Fibroblast of lung (primary cell): ENCODE results near the gene RNF186. TPM values are rescaled to one million over a fixed set of nuclear protein-coding genes. Genes with fewer than 3 reads are reported as not detected.
A peak's percentile ranks its signal among the peaks of the same experiment; 100 is the strongest.

Source experiments
- DNase-seq, 2 donors: peaks; one replicate each; pipeline versions ENCODE4 v3.0.0 to v3.0.0-alpha.2; 2010; ENCODE audit warnings: low read depth in 2 of 2
- H2AFZ ChIP-seq: 2 replicates; pipeline ENCODE4 v1.5.1; 2012; ENCODE audit warnings: low read length, control low read depth, inconsistent platforms
- H3K27ac ChIP-seq: 2 replicates; pipeline ENCODE4 v1.5.1; 2011; ENCODE audit warnings: low read length, control low read depth; ENCODE audit not compliant: insufficient read depth
- H3K27me3 ChIP-seq: 2 replicates; pipeline ENCODE4 v1.5.1; 2011; ENCODE audit warnings: mild to moderate bottlenecking, low read length; ENCODE audit not compliant: control insufficient read depth, insufficient read depth
- H3K36me3 ChIP-seq: 2 replicates; pipeline ENCODE4 v1.5.1; 2011; ENCODE audit warnings: low read length; ENCODE audit not compliant: control insufficient read depth, insufficient read depth
- H3K4me1 ChIP-seq: 2 replicates; pipeline ENCODE4 v1.5.1; 2011; ENCODE audit warnings: low read length; ENCODE audit not compliant: control insufficient read depth, insufficient read depth; ENCODE audit errors: extremely low read depth
- H3K4me2 ChIP-seq: 2 replicates; pipeline ENCODE4 v1.5.1; 2011; ENCODE audit warnings: low read length, control low read depth; ENCODE audit not compliant: insufficient read depth; ENCODE audit errors: extremely low read depth
- H3K4me3 ChIP-seq, 4 experiments: fragments of 200-600 bp in 1 of 4; sonication (generic) in 1 of 4; replicated peaks in 1 of 4; 2 replicates each; pipeline ENCODE4 v1.5.1; 2011 to 2016; ENCODE audit warnings: low read length in 4 of 4, low read depth in 3 of 4, mild to moderate bottlenecking in 3 of 4, control low read depth in 2 of 4, inconsistent platforms in 1 of 4, mixed read lengths in 1 of 4; ENCODE audit not compliant: insufficient read depth in 1 of 4; ENCODE audit errors: control extremely low read depth in 1 of 4
- H3K79me2 ChIP-seq: 2 replicates; pipeline ENCODE4 v1.5.1; 2012; ENCODE audit warnings: mild to moderate bottlenecking, low read length, inconsistent platforms; ENCODE audit not compliant: control insufficient read depth, insufficient read depth
- H3K9ac ChIP-seq: 2 replicates; pipeline ENCODE4 v1.5.1; 2011; ENCODE audit warnings: mild to moderate bottlenecking, low read length, control low read depth; ENCODE audit not compliant: insufficient read depth
- H3K9me3 ChIP-seq: 2 replicates; pipeline ENCODE4 v1.5.1; 2012; ENCODE audit warnings: low read depth, low read length; ENCODE audit not compliant: control insufficient read depth, insufficient read depth
- H4K20me1 ChIP-seq: 2 replicates; pipeline ENCODE4 v1.5.1; 2011; ENCODE audit warnings: low read length; ENCODE audit not compliant: control insufficient read depth, insufficient read depth; ENCODE audit errors: extremely low read depth
- EZH2 ChIP-seq: IDR thresholded peaks from 2 replicates; pipeline ENCODE4 v1.5.1; 2012; ENCODE audit warnings: low read length, control low read depth, mild to moderate bottlenecking; ENCODE audit errors: missing control alignments
- polyA plus RNA-seq, 2 donors: library from polyadenylated mRNA; depleted of rRNA in 1 of 2; stranded (reverse) in 1 of 2; unstranded in 1 of 2; fragments of >200 nt; gene quantifications; 2 replicates each; pipeline ENCODE4 v1.2.1, GENCODE V29; 2011 to 2012; ENCODE audit warnings: missing spikeins in 1 of 2
- total RNA-seq: library from RNA; depleted of rRNA; stranded (reverse); fragments of >200 nt; gene quantifications from 2 replicates; pipeline ENCODE4 v1.2.1, GENCODE V29; 2014
- TF ChIP-seq, protein P1 (sequence below), 2 donors: IDR thresholded peaks in 1 of 2; conservative IDR thresholded peaks in 1 of 2; 1 replicate in 1 of 2; 2 replicates in 1 of 2; pipeline ENCODE4 v1.5.1; 2011 to 2012; ENCODE audit warnings: low read length in 2 of 2, control low read depth in 1 of 2, inconsistent platforms in 1 of 2, low read depth in 1 of 2, mild to moderate bottlenecking in 1 of 2

The RNF186 gene
- total and polyA plus RNA-seq, 2 donors (not counting 1 experiment from before 2014, with no cell fraction given): not detected

DNA sequence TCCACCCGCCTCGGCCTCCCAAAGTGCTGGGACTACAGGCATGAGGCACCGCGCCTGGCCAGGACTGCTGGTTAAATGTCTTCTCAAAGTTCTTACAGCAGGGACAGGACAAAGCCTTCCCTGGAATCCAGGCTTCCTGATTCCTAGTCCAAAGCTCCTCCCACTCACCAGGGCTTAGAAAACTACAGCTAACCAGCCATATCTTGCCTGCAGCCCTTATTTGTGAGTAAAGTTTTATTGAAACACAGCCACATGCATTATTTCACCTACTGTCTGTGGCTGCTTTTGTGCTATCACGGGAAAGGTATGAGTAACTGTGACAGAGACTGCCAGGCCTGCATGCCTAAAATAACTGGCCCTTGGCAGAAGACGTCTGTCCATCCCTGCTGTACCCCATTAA, 39.8 kb downstream of the RNF186 start:
- DNase-seq: peak in 1 of 2 donors; percentile 35
- Histone ChIP-seq H3K9me3 (no peaks in the 10 kb centered on the region), H3K9ac (no peak overlapping the region), H3K27ac (no peak overlapping the region), H3K79me2 (no peaks in the 10 kb centered on the region), H3K4me1 (no peaks in the 10 kb centered on the region), H4K20me1 (no peaks in the 10 kb centered on the region), H3K4me2 (no peak overlapping the region), H3K27me3 (no peaks in the 10 kb centered on the region), H2AFZ (no peak overlapping the region), H3K36me3 (peaks cover 8% of the 10 kb centered on the region), H3K4me3 (no peak overlapping the region)
- no peak for TF ChIP-seq EZH2
- TF ChIP-seq, protein P1, sequence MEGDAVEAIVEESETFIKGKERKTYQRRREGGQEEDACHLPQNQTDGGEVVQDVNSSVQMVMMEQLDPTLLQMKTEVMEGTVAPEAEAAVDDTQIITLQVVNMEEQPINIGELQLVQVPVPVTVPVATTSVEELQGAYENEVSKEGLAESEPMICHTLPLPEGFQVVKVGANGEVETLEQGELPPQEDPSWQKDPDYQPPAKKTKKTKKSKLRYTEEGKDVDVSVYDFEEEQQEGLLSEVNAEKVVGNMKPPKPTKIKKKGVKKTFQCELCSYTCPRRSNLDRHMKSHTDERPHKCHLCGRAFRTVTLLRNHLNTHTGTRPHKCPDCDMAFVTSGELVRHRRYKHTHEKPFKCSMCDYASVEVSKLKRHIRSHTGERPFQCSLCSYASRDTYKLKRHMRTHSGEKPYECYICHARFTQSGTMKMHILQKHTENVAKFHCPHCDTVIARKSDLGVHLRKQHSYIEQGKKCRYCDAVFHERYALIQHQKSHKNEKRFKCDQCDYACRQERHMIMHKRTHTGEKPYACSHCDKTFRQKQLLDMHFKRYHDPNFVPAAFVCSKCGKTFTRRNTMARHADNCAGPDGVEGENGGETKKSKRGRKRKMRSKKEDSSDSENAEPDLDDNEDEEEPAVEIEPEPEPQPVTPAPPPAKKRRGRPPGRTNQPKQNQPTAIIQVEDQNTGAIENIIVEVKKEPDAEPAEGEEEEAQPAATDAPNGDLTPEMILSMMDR (conservative IDR thresholded peaks at IDR 0.05 in 1 of 2, IDR thresholded peaks at IDR 0.05 in 1 of 2; ENCODE audit: low read depth in 1 of 2, low read length in 2 of 2): no peak

DNA sequence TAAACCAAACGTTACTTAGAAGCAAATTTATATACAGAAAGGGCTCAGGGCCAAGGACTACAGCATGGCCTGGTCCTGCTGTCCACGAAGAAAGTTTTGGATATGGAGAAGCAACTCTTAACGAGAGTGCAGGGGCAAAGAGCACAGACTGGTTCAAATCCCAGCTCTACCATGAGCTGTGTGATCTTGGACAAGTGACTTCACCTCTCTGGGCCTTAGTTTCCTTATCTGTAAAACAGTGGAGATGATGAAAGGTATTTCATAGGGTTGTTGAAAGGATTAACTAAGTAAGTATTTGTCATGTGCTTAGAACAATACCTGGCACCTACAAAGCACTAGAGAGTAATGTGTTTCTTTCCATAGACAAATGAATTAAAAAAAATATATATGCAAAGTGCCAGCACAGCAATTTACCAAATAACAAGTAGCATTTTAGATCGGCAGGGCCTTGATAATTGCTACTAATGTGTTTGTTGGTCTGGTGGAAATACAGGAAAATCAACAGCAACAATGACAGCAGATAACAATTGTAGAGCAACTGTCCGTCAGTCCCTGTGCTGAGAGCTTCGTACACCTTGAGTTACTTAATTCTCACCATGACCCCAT, 40.8 kb downstream of the RNF186 start:
- H3K4me3 ChIP-seq: no peak overlapping the region
- DNase-seq: no peak
- peaks cover 5% of the 10 kb centered on the region for H3K36me3 ChIP-seq
- TF ChIP-seq, protein P1 (conservative IDR thresholded peaks at IDR 0.05 in 1 of 2, IDR thresholded peaks at IDR 0.05 in 1 of 2; ENCODE audit: low read depth in 1 of 2, low read length in 2 of 2): no peak
- no peak for TF ChIP-seq EZH2
- no peak overlapping the region for H2AFZ ChIP-seq
- no peak overlapping the region for H3K4me2 ChIP-seq
- no peaks in the 10 kb centered on the region for H3K79me2 ChIP-seq
- no peaks in the 10 kb centered on the region for H3K9me3 ChIP-seq
- no peaks in the 10 kb centered on the region for H3K4me1 ChIP-seq
- no peak overlapping the region for H3K9ac ChIP-seq
- no peak overlapping the region for H3K27ac ChIP-seq
- no peaks in the 10 kb centered on the region for H4K20me1 ChIP-seq
- H3K27me3 ChIP-seq: no peaks in the 10 kb centered on the region

DNA sequence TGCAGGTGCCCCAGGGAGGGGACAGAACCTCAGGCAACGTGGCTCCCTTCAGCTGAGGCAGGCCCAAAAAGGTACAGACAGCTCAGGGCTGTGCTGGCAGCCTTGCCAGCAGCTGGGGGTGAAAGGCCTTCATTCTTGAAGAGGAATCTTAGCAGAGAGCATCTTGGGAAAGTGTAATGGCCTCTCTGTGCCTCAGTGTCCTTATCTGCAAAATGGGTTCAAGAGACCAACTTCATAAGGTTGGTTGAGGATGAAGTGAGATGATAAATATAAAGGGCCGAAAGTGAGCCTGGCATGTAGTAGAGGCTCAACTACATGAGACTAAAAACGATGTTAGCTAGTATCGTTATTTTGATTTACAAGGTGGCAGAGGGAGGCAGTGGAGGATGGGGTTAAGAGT, 41.6 kb downstream of the RNF186 start:
- Histone ChIP-seq H3K4me2 (no peak overlapping the region), H3K79me2 (no peaks in the 10 kb centered on the region), H3K9ac (no peak overlapping the region), H3K36me3 (peaks cover 5% of the 10 kb centered on the region), H3K27me3 (no peaks in the 10 kb centered on the region), H4K20me1 (no peaks in the 10 kb centered on the region), H2AFZ (no peak overlapping the region), H3K27ac (no peak overlapping the region), H3K9me3 (no peaks in the 10 kb centered on the region), H3K4me3 (no peak overlapping the region), H3K4me1 (no peaks in the 10 kb centered on the region)
- DNase-seq: no peak
- TF ChIP-seq, protein P1 (conservative IDR thresholded peaks at IDR 0.05 in 1 of 2, IDR thresholded peaks at IDR 0.05 in 1 of 2; ENCODE audit: low read depth in 1 of 2, low read length in 2 of 2): no peak
- no peak for TF ChIP-seq EZH2
